OCI-M1 (cell line): Measurements from ENCODE around the gene ATP4A.

Source experiments
- DNase-seq: peaks from one replicate; lab custom pipeline; 2025; lab: John Stamatoyannopoulos, UW

Gene ATP4A

DNA sequence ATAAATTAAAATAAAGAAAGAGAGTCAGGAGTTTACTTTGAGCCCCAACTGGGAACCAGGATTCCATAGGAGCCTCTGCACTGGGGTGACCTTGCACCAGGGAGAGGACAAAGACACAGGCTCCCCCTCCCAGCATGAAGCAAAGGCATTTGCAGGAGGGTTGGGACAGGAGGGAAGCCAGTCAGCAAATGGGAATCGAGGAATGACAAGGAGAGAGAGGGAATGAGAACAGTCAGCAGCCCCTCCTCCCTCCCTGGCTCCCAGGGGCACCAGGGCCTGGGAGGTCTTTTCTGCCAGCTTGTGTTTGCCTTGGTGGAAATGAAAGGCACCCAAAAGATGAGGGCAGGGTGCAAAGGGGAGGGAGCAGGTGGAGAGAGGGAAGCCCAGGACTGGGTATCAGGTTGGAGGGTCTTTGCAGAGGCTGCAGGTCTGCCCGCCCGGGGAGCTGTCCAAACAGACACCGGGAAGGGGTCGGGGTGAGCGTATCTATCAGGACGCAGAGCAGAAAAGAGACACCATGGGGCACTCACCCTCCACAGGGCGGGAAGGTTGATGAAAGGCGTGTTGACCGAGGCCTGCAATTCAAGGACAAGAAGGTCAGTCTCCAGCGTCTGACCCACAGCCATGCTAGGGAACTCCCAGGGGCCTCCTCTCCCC, 39.1 kb downstream of the ATP4A start:
- no peak for DNase-seq

- DNase-seq, result no peak
These were observed 40.6 kb downstream of the ATP4A start for GRCh38 chr19:35522745-35523327.

DNA sequence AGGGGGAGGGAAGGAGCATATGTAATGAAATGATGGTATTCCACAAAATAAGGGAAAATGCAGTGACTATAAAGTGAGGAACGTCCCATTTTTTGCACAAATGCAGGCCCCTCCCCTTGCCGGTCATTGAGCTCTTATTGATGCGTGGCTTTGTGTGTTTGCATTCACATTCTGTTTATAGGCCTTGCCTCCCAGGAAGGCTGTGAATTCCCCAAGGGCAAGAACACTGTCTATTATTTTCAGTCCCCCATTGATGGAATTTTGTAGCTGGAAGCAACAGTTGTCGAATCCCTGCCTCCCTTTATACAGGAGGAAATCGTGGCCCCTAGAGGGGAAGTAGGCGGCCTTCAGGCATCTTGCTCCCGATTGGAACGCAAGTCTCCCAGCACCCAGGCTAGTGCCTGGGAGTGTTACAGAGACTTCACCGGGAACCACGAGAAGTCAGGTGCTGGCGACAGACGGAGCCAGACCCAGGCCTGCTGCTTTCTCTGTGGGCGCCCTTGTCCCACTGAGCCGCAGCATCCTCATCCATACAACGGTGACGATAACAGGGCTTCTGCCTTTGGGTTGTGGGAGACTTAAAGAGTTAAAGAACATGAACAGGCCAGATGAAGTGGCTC, 42.2 kb downstream of the ATP4A start:
- no peak for DNase-seq

- no peak for DNase-seq
These were observed 44.2 kb downstream of the ATP4A start for GRCh38 chr19:35519291-35519690.

- DNase-seq, result no peak
These were observed 45.1 kb downstream of the ATP4A start for GRCh38 chr19:35518313-35518712.

- DNase-seq, result no peak
These were observed 46.1 kb downstream of the ATP4A start for GRCh38 chr19:35517342-35517741.

DNA sequence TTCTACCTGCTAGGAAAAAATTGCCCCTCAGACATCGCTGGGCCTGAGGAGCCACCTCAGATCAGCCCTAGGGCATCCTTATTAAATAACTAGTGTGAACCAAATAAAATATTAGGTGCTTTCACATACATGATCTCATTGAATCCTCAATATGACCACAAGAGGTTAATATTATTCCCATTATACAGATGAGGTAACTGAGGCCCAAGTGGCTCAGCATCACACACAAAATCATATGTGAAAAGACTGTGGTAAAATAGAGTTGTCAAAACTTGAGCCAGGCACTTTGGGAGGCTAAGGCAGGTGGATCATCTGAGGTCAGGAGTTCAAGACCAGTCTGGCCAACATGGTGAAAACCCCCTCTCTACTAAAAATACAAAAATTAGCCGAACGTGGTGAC, 47.1 kb downstream of the ATP4A start:
- DNase-seq, result no peak

DNA sequence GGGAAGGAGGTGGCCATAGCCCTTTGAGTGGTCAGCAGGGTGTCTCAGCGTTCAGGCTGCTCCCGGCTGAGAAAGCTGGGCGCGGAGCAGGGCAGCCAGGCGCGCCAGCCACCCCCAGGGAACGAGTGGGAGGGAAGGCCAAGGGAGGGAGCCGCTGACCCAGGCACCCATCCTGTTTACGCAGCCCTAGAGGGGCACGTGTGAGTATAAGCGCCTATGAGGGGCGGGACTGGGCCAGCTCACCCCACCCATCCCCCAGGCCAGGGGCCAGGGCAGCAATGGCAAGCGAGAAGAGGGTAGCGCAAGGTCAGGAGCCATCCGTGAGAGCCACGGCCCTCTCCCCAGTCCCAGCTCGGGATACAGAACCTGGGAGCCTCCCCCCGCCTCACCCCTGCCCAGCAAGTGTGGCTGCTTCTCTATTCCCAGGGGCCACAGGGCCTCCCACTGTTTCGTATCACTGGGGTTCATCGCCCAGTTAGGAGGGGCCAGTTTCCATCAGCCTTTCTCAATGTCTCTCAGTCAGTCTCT, 49.1 kb downstream of the ATP4A start:
- DNase-seq, result no peak

GRCh38 chr19:35513628-35514281, 49.7 kb downstream of the ATP4A start, which contains the start of gene DMKN:
TSS of gene DMKN (minus strand) at chr19:35513649. CDS start at chr19:35513475, 174 bp downstream.
- no peak for DNase-seq

- no peak for DNase-seq
These were observed 50.4 kb downstream of the ATP4A start for GRCh38 chr19:35512831-35513627.

DNA sequence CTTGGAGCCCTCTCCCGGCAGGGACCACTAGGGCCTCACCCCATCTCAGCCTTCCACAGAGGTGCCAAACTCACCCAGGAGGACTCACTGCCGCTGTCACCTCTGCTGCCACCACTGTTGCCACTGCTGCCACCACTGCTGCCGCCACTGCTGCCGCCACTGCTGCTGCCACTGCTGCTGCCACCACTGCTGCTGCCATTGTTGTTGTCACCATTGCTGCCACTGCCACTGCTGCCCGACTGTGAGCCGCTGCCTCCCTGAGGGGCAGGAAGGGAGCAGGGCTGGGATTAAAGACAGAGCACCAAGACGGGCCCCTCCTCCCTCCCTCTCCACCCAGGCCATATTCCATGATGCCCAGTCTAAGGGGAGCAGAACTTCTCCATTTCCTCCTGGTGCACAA, 52.1 kb downstream of the ATP4A start:
- DNase-seq, result no peak

GRCh38 chr19:35510626-35510964, 52.9 kb downstream of the ATP4A start:
- no peak for DNase-seq

GRCh38 chr19:35509861-35510625, 53.4 kb downstream of the ATP4A start:
- DNase-seq, result peak; percentile 78

DNA sequence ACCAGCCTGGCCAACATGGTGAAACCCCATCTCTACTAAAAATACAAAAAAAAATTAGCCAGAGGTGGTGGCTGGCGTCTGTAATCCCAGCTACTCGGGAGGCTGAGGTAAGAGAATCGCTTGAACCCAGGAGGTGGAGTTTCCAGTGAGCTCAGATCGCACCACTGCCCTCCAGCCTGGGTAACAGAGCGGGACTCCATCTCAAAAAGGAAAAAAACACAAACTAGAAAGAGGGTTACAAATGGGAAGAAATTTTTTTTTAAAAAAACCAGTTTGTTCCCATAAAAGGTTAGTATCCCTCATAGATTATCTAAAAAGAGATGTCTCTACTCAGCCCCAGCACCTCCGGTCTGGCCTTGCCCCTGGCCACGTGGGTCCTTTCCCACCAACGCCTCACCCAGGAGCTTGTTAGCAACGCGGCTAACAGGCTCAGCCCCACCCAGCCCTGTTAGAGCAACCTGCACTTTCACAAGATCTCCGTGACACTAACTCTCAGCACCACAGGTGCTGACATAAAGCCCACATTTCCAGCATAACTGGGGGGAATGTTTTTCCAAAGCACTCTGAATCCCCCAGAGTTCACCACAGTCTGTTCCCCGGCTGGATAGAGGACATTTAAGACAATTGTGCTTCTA, 54.3 kb downstream of the ATP4A start:
- peak; percentile 3 for DNase-seq

DNA sequence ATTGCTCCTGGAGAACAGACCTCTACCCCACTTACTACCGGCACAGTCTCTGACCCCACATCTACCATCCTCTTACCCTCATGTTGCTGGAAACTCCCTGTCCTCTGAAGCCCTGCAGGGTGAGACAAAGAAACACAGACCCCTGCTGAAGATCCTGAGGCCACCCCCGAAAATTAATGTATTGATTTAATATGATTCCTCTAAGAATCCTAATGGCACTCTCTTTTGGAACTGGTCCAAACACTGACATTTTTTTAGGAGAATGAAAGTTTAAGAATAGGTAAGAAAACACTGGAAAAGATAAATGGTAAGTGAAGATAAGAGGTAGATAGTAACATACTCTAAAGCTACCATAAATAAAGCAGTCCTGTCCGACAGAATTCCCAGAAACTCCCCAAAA, 55.3 kb downstream of the ATP4A start:
- DNase-seq, result no peak

DNA sequence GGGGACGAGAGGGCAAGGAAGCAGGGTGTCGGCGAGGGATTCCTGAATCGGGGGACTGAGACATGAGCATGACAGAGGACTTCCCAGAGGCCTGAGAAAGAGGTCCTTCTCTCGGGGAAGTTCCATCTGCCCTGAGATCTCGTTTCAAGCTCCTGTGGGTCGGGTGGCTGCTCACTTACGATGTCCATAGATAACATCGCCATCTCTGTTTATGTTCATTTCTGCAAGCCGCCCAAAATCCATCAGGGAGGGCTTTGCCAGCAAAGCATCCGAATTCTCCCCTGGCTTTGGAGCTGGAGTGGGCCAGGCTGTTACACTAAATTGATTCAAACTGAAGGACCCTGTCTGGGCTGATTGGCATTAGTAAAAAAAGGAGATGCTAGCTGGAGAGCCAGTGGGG, 55.9 kb downstream of the ATP4A start:
- no peak for DNase-seq

DNA sequence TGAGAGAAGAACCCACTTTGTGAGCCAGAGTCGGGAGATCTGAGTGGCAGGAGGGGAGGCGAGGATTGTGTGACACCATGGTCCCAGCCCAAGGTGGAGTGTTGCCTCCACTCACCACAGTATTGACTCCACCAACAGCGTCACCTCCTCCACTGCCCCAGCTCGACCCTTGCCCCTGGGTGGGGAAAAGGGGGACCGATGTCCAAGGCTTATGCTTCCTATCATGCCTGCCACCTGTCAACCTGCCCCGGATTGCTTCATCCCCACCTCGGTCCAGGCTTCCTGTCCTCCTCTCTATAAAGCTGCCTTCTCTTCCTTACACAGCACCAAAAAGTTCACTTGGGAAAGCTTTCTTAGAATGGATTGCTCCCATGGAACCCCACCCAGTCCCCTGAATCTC, 57.4 kb downstream of the ATP4A start:
- no peak for DNase-seq

DNA sequence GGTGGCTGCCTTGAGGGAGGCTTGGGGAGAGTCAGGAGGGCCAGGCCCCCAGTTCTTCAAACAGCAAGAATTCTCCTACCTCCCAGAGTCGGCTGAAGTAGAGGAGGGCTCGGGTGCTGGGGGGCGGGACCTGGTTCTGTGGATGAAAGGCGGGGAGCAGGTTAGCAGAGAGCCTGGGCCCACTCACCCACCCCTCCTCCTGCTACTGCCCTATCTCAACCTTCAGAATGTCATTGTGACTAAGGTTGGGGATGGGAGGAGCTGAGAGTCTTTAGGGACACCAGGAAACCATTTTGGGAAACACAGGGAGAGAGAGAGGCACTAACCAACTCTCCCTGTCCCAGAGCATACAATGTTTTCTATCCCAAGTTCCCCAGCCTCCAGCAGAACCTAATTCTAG, 60.7 kb downstream of the ATP4A start:
- DNase-seq, result no peak

GRCh38 chr19:35501684-35502083, 61.8 kb downstream of the ATP4A start:
- DNase-seq, result no peak

- no peak for DNase-seq
These were observed 62.8 kb downstream of the ATP4A start for GRCh38 chr19:35500611-35501010.
